KOPT-K1 (cell line): ENCODE data around the gene SLC16A6.
"Not testable (repeated sequence)": the region's sequence is repeated elsewhere in the genome, so short reads cannot be mapped to it uniquely, and the experiment has no call there.

Experiments
- H3K27ac ChIP-seq: fragments of 200-600 bp; sonication (generic); 2 replicates; pipeline ENCODE4 v1.5.1; 2016; ENCODE audit warnings: antibody characterized with exemption, mild to moderate bottlenecking, low read depth, low read length; ENCODE audit not compliant: poor library complexity, severe bottlenecking
- H3K36me3 ChIP-seq: fragments of 200-600 bp; sonication (generic); 2 replicates; pipeline ENCODE4 v1.5.1; 2017; ENCODE audit warnings: antibody characterized with exemption, mild to moderate bottlenecking, low read length, moderate library complexity; ENCODE audit not compliant: insufficient read depth
- H3K9me3 ChIP-seq: fragments of 200-600 bp; sonication (generic); 2 replicates; pipeline ENCODE4 v1.5.1; 2017; ENCODE audit warnings: antibody characterized with exemption, low read length, mild to moderate bottlenecking; ENCODE audit not compliant: insufficient read depth, poor library complexity, severe bottlenecking

The SLC16A6 gene

DNA sequence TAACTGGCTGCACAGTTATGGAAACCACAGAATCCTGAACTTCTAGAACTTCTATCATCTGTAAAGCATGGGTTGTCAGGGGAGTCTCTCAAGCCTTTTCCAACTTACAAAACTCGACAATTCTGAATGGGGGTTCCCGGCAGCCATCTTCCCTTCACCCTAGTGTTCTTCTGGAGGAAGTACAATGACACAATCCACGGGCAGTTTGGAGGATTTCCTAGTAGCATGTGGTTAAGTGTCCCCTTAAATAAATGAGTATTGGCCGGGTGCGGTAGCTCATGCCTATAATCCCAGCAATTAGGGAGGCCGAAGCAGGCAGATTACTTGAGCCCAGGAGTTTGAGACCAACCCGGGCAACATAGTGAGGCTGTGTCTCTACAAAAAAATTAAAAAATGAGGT lies 2.1 kb downstream of the SLC16A6 start:
- Histone ChIP-seq H3K9me3 (no peaks in the 10 kb centered on the region), H3K27ac (no peak overlapping the region), H3K36me3 (no peaks in the 10 kb centered on the region; the same call in 1 of the 2 replicates)

DNA sequence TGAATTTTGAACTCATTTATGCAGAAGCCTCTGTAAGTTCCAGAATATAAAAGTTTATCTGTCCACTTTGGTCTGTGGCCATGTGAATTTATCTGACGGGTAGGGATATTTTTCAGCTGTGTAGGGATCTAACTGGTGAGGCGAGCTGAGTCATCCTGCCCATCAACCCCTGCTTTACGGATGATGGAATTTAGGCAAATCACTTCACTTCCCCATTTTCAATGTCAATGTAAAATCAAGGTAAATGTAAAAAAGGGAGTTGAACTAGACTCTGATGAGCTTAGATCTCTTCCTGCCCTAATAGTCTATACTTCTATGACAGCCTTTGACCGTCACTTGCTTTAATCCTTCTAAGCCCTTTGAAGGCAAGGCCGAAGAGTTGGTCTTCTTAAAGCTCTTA lies 2.6 kb downstream of the SLC16A6 start:
- H3K36me3 ChIP-seq = no peaks in the 10 kb centered on the region; the same call in 1 of the 2 replicates
- no peak overlapping the region for H3K27ac ChIP-seq
- no peaks in the 10 kb centered on the region for H3K9me3 ChIP-seq

DNA sequence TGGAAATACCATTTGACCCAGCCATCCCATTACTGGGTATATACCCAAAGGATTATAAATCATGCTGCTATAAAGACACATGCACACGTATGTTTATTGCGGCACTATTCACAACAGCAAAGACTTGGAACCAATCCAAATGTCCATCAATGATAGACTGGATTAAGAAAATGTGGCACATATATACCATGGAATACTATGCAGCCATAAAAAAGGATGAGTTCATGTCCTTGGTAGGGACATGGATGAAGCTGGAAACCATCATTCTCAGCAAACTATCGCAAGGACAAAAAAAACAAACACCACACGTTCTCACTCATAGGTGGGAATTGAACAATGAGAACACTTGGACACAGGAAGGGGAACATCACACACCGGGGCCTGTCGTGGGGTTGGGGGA lies 9.0 kb downstream of the SLC16A6 start:
- peaks cover 23% of the 10 kb centered on the region for H3K36me3 ChIP-seq
- H3K9me3 ChIP-seq, H3K27ac ChIP-seq: not testable (repeated sequence)

DNA sequence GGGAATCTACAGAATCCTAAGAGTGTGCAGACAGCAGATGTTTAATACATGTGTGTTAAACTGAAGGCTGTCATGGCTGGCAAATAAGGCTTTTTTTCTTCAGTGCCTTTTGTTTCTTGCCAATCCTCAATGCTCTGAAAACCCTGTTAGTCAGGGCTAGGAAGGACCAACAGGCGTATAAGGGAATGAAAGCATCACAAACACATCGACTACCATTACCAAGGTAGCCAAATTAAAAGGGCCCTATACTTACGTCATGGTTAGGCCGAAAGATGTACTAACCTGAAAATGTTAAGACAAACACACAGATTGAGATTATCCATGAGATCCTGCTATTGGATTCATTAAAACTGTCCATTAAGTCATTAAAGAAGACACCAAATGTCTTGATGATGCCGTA lies 13.1 kb downstream of the SLC16A6 start:
- Histone ChIP-seq H3K36me3 (peaks cover 33% of the 10 kb centered on the region), H3K9me3 (peaks cover 9% of the 10 kb centered on the region), H3K27ac (no peak overlapping the region)

DNA sequence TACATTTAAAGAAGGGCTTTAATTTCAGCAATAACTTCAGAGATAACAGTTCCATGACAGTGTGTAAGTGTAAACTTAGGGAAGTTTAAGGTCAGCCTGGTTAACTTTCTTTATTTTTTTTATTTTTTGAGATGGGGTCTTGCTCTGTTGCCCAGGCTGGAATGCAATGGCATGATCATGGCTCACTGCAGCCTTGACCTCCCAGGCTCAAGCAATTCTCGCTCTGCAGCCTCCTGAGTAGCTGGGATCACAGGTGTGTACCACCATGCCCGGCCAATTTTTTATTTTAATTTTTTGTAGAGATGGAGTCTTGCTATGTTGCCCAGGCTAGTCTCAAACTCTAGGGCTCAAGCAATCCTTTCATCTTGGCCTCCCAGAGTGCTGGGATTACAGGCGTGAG lies 14.6 kb downstream of the SLC16A6 start:
- H3K9me3 ChIP-seq, H3K27ac ChIP-seq: not testable (repeated sequence)
- peaks cover 47% of the 10 kb centered on the region for H3K36me3 ChIP-seq

DNA sequence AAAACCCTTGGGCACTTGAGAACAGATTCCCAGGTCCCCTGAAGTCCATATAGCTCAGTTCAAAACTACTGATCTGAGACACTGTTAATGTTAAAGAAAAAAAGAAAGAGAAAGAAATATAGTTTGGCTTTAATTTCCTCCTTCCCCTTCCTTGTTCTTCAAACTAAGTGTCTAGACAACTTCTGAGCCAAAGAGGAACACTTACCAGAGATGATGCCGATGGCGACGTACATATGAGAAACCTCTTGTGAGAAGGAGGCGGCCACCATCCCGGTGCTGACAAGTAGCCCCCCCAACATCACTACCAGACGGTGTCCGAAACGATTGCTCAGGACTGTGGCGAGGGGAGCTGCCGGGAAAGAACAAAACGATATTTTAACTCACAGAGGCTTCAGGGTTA lies 17.2 kb downstream of the SLC16A6 start:
- peaks cover 9% of the 10 kb centered on the region for H3K9me3 ChIP-seq
- H3K36me3 ChIP-seq = peaks cover 52% of the 10 kb centered on the region
- H3K27ac ChIP-seq = no peak overlapping the region

DNA sequence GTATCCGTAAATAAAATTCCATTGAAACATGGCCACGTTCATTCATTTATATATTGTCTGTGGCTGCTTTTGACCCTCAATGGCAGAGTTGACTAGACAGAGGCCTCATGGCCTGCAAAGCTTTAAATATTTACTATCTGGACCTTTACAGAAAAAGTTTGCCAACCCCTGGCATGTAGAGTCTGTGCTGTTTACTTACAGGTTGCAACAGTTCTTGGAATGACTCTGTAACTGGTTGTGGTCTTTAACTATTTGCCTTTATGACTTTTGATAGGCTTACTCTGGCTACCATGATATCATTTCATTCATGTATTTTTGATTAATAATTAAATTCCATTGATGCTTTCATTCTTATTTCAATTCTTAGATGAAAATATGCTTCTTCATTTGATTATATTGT lies 25.1 kb downstream of the SLC16A6 start:
- H3K9me3 ChIP-seq, H3K27ac ChIP-seq: not testable (repeated sequence)
- peaks cover 17% of the 10 kb centered on the region for H3K36me3 ChIP-seq

DNA sequence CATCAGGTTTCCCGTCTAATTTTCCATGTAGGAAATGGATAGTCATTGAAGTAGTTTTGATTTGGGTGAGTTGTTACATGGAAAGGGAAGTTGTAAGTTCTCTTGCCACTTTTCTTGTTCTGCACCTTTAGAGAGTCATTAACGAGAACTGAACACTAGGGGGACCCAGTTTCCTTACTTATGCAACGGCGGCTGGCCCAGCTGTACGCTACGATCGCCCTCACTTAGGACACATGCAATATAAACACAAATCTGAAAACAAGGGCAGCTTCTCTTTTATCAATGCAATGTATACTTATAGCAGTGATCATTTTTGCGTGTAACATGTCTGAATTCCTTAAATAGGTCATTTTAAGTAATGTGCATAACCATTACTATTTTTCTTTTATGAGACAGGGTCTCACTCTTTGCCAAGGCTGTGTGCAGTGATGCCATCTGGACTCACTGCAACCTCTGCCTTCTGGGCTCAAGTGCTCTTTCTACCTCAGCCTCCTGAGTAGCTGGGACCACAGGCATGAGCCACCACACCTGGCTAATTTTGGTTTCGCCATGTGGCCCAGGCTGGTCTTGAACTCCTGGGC lies 27.7 kb downstream of the SLC16A6 start:
- H3K9me3 ChIP-seq, H3K36me3 ChIP-seq: not testable (repeated sequence)
- H3K27ac ChIP-seq = peak overlapping the region; percentile 17

DNA sequence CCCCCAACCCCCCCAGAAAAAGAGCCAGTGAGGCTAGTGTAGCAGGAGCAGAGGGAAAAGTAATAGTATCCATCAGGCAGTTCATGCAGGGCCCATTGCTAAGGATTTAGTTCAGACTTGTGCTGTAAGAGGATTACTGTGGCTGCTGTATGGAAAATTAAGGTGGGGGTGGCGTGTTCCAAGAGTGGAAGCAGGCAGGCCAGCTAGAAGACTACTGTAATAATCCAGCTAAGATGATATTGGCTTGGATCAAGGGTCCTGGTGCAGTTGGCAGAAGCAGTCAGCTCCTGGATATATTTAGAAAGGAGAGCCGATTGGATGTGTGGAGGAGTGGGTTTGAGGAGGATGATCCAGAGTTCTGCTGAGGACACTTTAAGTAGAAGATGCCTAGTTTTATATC lies 28.5 kb downstream of the SLC16A6 start:
- H3K27ac ChIP-seq = peak overlapping the region; percentile 17
- H3K9me3 ChIP-seq, H3K36me3 ChIP-seq: not testable (repeated sequence)

DNA sequence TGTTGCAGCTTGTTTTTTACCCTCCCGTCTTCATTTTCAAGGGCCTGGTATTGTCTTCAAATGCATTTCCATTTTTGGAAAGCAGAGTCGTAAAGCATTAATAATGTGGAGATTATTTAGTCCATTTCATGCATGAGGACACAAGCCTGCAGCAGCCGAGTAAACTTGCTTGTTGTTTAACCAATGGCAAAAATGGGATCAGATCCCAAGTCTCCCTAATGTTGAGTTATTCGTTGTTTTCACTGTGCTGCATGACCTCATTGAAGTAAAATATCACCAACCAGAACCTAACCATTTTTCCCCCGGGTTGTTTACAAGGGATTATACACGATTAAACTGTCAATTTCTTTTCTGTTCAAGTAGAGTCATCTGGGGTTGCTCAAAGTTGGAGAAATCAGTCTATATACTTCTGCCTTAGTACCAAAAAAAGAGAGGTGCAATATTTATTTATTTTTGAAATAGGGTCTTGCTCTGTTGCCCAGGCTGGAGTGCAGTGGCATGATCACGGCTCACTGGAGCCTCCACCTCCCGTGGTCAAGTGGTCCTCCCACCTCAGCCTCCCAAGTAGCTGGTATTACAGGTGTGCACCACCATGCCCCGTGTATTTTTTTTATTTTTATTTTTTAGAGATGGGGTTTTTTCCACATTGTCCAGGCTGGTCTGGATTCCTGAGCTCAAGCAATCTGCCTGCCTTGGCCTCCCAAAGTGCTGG lies 30.7 kb downstream of the SLC16A6 start:
- Histone ChIP-seq H3K9me3 (no peaks in the 10 kb centered on the region), H3K27ac (peak overlapping the region; percentile 74), H3K36me3 (peaks cover 15% of the 10 kb centered on the region)

DNA sequence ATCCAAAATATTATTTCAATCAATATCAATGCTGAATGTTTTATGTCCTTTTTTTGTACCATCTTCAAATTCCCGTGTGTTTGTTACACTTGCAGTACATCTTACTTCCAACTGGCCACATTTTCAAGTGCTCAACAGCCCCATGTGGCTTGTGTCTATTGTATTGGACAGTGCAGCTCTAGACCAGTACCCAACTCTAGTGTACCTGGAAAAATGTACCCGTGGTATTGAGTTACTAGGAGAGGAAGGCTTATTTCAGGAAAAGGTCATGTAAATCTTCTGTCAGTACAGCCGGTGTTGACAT lies 31.3 kb downstream of the SLC16A6 start:
- not testable (repeated sequence) for H3K9me3 ChIP-seq
- H3K36me3 ChIP-seq = peaks cover 21% of the 10 kb centered on the region
- peak overlapping the region; percentile 74 for H3K27ac ChIP-seq

DNA sequence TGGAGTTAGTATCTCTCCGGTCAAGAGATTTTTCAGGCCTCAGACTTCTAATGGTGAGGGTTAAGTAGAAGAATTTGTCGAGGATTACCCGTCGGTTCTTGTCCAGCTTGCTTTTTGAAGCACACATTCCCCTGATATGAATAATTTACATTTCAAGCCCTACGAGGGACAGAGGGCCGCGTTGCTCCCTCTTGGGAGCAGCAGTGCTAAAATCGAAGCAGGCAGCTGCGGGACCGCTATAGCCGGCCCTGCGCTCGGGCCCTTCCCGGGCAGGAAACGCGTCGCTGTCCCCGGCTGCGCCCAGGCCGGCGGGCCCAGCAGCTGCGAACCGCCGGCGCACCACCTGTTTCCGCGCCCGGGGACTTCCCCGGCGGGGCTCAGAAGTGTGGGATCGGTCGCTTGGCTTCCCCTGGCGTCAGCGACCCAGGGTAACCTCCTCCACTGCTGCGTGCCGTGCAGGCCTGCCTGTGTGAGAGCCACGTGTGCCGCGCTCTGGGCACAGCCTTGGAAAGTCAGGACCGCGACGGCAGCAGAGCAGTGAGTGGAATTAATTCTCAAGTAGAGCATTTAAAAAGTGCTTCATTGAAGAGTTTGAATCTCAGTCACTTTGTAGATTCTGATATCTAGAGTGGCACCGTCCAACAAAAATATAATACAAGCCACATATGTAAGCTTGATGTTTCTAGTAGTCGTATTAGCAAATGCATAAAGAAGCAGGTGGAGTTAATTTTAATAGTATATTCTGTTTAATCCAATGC lies 31.9 kb downstream of the SLC16A6 start:
- not testable (repeated sequence) for H3K9me3 ChIP-seq
- peak overlapping the region; percentile 74 for H3K27ac ChIP-seq
- H3K36me3 ChIP-seq = peaks cover 24% of the 10 kb centered on the region

DNA sequence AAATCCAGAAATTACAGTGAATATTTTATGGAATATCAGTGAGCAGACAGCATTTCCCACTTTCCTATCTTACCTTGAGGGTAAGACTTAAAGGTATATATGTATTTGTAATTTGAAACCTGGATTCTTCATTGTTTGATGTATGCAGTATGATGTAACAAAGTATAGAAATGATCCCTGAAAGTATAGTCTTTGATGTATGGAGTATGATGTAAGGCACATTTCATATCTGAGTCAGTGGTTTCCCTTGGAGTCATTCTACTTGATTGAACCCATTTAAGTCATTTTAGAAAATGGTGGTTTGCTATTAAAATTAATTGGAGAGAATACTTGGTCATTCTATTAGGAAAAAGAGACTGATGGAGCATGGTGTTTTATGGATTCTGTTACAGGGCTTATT lies 33.0 kb downstream of the SLC16A6 start:
- H3K9me3 ChIP-seq = no peaks in the 10 kb centered on the region
- peaks cover 24% of the 10 kb centered on the region for H3K36me3 ChIP-seq
- peak overlapping the region; percentile 74 for H3K27ac ChIP-seq

DNA sequence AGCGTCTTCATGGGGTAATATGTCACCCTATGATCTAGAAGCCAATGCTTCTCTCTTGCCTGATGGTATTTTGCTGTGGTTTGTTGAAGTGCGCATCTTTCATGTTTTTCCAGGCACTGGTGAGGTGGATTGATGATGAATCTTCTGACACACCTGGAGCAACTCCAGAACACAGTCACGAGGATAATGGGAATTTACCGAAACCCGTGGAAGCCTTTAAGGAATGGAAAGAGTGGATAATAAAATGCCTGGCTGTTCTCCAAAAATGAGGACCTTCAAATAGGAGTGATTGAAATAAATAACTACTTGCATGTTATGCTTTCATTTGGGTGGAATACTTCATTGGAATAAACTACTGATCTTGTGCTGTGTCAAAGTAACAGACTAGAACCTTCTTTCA lies 34.2 kb downstream of the SLC16A6 start:
- Histone ChIP-seq H3K36me3 (peaks cover 28% of the 10 kb centered on the region), H3K27ac (peak overlapping the region; percentile 74)
- H3K9me3 ChIP-seq = not testable (repeated sequence)

DNA sequence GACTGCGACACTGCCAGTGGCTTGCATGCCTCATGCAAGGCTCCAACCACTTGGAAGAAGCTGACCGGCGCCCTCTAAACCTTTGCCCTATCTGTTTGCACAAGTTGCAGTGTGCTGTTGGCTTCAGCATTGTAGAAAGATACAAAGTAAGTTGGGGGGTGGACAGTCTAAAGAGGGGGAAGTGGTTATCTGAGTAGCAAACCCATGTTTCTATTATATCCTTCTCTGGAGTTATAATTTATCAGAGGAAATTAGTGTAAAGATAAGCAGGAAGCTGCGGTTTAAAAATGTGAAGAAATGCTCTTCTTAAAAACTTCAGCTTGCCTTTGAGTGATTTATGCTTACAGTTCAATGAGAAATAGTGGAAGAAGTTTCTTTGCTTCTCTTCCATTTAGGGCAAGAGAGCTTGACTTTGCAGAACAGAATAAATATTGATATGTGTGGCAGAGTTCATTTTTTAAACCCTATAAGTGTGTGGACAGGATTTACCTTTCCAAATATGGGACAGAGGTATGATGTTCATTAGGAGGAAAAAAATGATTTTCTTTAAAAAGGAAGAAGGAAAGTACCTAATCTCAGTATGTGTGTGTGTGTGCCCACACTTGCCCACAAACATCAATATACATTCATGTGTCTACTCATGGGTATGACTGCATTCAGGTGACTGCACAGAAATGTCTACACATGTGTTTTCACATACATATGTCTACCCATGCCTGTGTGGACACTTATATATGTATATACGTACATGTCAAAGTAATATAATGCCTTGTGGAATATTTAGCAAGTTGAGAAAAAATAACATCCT lies 35.0 kb downstream of the SLC16A6 start:
- peaks cover 33% of the 10 kb centered on the region for H3K36me3 ChIP-seq
- no peaks in the 10 kb centered on the region for H3K9me3 ChIP-seq
- H3K27ac ChIP-seq = peak overlapping the region; percentile 74
